OCI-LY3 (cell line): ENCODE results near the gene RBBP8NL.

Experiments used
- EZH2phosphoT487 ChIP-seq: fragments of 200-600 bp; shearing (Covaris generic); IDR thresholded peaks from 2 replicates; pipeline ENCODE4 v1.6.1; 2018; ENCODE audit warnings: antibody characterized with exemption, mixed run types, low read depth
- TF ChIP-seq, protein P1 (sequence below): fragments of 200-600, 300-600 bp; sonication (generic); IDR thresholded peaks from 2 replicates; pipeline ENCODE4 v1.5.1; 2014; ENCODE audit warnings: antibody characterized with exemption, low read length, low read depth

- TF ChIP-seq, protein P1, sequence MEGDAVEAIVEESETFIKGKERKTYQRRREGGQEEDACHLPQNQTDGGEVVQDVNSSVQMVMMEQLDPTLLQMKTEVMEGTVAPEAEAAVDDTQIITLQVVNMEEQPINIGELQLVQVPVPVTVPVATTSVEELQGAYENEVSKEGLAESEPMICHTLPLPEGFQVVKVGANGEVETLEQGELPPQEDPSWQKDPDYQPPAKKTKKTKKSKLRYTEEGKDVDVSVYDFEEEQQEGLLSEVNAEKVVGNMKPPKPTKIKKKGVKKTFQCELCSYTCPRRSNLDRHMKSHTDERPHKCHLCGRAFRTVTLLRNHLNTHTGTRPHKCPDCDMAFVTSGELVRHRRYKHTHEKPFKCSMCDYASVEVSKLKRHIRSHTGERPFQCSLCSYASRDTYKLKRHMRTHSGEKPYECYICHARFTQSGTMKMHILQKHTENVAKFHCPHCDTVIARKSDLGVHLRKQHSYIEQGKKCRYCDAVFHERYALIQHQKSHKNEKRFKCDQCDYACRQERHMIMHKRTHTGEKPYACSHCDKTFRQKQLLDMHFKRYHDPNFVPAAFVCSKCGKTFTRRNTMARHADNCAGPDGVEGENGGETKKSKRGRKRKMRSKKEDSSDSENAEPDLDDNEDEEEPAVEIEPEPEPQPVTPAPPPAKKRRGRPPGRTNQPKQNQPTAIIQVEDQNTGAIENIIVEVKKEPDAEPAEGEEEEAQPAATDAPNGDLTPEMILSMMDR: no peak
- TF ChIP-seq EZH2phosphoT487: no peak
These were observed 40.7 kb downstream of the RBBP8NL start, which contains the start of gene RPS21 for GRCh38 chr20:62386383-62387218.
